AG09319 (cell line): ENCODE measurements around the gene SLC38A2.

Experiments
- DNase-seq: peaks from one replicate; pipeline ENCODE4 v3.0.0-alpha.2; 2010; ENCODE audit warnings: low read depth; ENCODE audit errors: extremely low read depth
- TF ChIP-seq, protein P1 (sequence below): IDR thresholded peaks from 2 replicates; pipeline ENCODE4 v1.5.1; 2011; ENCODE audit warnings: low read depth, mild to moderate bottlenecking, inconsistent platforms, low read length, moderate library complexity

SLC38A2 gene

DNA sequence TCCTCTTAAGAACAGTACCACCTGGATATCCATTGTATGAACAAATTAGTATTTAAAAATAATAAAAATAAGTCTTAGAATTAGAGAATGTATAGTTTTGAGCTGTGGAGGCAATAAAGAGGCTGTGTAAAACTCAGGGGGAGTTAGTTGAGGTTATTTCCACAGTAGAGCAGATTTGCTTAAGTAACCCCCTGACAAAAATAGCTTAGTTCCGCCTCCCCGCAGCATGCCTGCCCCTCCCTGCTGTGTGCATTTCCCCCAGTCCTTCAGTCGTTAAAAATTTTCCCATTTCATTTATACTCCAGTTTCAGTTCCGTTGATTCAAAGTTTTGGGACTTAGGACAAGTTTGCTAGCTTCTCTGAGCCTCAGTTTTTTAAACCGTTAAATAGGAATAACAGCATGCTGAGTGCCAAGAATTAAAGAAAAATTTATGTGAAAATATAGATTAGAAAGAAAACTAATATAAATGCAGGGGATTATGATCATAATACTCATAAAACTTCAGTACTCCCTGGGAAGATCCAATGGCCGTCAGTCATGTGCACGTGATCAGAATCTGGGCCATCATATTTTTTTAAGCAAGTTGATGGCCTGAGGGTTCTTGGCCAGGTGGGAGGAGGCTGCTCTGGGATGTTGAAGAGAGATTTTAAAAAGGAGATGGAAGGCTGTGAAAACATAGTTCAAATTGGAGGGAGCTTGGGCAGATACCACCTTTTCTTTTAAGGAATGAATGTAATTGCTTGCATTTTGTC, 14.5 kb upstream of the SLC38A2 start:
- no peak for DNase-seq
- TF ChIP-seq, protein P1, sequence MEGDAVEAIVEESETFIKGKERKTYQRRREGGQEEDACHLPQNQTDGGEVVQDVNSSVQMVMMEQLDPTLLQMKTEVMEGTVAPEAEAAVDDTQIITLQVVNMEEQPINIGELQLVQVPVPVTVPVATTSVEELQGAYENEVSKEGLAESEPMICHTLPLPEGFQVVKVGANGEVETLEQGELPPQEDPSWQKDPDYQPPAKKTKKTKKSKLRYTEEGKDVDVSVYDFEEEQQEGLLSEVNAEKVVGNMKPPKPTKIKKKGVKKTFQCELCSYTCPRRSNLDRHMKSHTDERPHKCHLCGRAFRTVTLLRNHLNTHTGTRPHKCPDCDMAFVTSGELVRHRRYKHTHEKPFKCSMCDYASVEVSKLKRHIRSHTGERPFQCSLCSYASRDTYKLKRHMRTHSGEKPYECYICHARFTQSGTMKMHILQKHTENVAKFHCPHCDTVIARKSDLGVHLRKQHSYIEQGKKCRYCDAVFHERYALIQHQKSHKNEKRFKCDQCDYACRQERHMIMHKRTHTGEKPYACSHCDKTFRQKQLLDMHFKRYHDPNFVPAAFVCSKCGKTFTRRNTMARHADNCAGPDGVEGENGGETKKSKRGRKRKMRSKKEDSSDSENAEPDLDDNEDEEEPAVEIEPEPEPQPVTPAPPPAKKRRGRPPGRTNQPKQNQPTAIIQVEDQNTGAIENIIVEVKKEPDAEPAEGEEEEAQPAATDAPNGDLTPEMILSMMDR = no peak

DNA sequence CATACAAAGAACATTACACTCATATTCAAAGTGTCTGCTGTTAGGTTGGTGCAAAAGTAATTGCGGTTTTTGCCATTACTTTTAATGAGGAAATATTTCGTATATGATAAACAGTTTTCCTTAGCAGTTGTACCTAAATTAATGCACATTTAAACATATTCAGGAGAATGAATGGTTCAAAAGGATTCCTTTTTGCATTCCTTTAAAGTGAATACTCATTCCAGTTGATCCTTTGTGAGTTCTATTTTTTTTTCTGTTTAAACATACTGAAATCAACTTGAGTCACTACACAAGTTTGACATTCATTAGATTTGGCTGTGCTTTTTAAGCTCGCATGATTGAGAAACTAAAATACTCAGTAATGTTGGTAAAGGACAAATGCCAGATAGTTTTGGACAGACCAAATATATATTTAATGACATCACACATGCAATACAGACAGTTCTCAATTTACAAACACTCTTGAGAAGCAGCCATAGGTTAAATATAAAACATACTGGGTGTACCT, 13.8 kb upstream of the SLC38A2 start:
- TF ChIP-seq, protein P1 = no peak
- peak; percentile 78 for DNase-seq

DNA sequence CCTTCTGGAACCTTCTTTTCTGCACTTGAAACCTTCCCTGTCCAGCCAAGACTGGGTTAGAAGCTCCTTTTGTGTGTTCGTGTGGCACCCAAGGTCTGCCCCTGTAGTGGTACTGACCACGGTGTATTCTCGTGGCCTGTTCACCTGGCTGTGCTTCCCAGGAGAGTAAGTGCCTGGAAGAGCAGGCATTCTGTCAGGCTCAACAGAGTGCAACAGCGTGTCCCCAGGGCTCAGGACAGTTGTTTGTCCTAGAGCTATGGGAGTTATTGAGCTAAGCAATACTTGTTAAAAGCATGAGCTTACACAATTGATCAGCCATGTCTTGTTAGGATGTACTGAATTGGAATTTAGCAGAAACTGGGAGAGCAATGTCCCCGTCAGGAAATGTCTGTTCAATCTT, 12.9 kb upstream of the SLC38A2 start:
- TF ChIP-seq, protein P1 = no peak

DNA sequence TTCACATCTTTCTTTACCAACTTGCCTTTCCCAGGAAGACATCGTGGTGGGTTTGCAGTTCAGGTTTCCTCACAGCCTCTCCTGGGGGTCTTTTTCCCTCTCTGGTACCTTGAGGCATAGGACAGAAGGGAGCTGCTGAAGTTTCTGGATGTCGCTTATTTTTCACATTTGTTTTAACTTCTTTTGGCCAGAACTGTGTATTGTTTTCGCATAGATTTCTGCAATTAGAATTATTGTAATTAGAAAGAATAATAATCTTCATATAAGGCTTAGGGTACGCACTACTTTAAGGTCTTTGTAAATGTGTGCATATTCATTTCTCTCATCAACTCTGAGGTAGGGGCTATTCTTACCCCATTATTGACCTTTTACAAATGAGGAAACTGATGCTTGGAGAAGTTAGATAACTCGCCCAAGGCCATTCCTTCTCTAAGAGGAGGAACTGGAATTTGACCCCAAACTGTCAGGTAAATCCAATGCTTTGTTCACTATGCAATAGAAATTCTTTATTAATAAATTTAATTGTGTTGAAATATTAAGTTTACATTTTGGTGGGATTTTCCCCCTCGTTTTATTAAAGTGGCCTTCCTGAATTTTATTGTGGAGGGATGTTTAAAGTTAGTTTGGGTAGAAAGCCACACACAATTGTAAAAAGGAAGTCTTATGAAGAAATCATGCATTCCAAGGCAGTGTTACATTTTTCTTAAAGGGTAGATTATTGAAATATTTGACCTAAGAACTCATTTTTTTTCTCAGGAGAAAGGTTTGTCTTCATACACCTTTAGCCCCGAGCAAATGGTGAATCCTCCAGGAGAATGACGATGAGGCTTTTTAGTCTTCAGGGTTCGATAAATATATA, 12.1 kb upstream of the SLC38A2 start:
- no peak for DNase-seq
- TF ChIP-seq, protein P1 = no peak

More for the DNA sequence above, 12.9 kb upstream of the SLC38A2 start:
- DNase-seq = no peak

DNA sequence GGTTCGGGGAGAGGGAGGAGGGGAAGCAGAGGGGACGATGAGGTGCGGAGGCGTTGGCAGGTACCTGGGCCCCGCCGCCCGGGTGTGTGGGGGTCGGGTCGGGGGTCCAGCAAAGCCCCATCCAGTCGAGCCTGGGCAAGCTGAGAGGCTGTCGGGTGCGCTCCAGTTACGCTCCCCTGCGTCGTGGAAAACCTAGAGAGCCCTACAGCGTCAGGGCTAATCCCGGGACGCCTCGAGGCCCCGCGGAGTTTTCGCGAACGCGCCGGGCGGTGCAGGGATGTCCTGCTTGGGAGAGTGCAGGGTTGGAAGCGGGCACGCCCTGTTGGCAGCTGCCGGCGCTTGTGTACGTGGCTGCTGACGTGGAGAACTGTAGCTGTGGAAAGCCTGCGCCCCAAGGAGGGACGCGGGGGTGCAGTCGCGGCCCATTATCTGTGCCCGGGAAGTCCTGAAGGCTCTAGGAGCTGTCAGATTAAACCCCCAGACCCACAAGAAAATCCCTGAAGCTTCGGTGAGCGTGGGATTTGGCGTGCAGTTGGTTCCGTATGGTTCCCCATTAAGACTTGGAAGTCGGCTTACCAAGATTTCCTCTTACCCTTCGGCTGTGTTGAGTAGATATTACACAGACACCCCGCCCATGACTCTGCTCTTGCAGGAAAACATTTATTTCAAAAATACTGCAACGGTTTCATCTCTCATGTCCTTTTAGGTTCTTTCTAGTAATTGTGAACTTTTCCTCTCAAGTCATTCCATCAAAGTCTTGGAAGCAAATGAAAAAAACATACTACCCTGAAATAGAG, 11.3 kb upstream of the SLC38A2 start:
- DNase-seq = peak; percentile 96
- TF ChIP-seq, protein P1 = peak; percentile 8

DNA sequence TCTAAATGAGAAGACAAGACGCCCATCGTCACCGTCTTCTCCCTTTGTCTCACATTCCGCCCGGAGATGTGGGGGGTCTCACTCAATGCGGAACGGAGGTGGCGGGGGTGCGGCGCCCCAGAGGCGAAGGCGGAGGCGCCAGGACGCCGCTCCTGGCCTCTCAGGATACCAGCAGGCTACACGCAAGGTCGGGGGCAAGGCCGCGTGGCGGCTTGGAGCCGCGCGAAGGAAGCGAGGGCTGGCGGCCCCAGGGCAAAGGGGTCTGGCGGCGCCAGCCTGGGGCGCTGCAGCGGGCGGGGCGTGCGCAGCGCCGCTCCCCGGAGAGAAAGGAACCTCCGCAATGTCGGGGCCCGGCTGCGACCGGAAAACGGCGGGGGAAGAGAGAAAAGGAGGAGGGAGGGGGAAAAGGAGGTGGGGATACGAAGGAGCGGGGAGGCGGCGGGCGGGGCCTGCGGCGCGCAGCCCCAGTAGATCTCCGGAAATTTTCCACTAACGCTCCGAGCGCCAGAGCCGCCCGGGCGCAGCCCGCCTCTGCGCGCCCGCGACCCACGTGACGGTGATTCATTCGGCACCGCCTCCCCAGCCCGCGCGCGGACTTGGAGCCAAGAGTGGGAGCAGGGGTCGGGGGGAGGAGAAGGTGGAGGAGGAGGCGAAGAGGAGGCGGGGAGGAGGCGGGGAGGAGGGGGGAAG, 10.5 kb upstream of the SLC38A2 start:
- peak; percentile 96 for DNase-seq
- TF ChIP-seq, protein P1 = no peak; the same call in 1 of the 2 replicates
